ENCODE measurements around the gene CFL1. TPM values are rescaled to one million over a fixed set of nuclear protein-coding genes. Genes with fewer than 3 reads are reported as not detected.

The CFL1 gene
- total and polyA plus RNA-seq, 2 of the 4 experiments (the other 2 are of a cell fraction): 960 to 2,231 TPM

DNA sequence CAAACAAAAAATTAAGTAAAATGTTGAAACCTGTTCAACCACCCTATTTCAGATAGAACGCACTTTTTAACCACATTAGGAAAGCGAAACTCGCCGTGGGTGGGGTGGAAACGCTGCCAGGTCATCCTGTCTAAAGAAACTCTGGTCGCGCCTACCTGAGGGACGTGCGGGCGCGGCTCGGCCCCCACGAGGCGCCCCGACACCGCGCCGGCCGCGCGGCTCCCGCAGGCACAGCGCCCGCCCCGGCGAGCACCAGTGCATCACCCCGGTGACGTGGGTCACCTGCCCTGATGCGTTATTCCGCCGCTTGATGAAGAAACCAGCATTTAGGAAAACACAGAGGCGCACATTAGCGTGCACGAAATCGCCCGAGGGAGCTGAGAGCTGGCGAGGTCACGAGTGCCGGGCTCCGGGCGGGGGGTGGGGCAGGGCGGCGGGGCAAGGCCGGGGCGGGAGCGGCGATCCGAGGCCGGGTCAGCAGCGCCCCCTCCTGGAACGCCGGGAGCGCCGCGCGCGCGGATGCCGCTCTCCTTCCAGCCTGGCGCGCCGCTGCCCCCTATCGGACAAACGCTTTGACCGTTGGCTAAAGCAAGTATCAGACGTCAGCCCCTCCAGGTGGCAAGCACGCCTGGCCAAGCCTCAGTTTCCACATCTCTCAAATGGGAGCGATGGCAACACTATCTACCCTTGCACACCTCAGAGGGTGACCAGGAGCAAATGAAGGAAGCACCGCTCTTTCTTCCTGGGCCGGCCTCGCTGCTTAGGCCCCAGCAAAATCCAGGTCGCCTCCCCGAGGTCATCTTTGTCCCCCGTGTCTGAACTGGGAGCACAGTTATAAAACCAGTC is 39.9 kb downstream of the CFL1 start:
- H3K27ac ChIP-seq (ENCODE audit: insufficient read depth, low read length): peak overlapping the region; percentile 39; the same call in 1 of the 2 replicates
- peak; percentile 80 for DNase-seq
- H4K91ac ChIP-seq (ENCODE audit: insufficient read depth, low read depth, low read length): no peak overlapping the region; the same call in 1 of the 2 replicates
- peak overlapping the region; percentile 63 for H3K18ac ChIP-seq (ENCODE audit: low read depth, low read length)
- H3K9ac ChIP-seq (ENCODE audit: low read depth, low read length): peak overlapping the region; percentile 72
- H3K23ac ChIP-seq (ENCODE audit: low read depth, low read length): peak overlapping the region; percentile 67
- H3K9me1 ChIP-seq (ENCODE audit: insufficient read depth, low read length): no peaks in the 10 kb centered on the region
- 0 out of 2 replicates have a peak overlapping the region, but pooled peaks have one; percentile 29 for H2BK120ac ChIP-seq (ENCODE audit: low read depth, low read length)
- no peak overlapping the region for H2BK20ac ChIP-seq (ENCODE audit: low read depth, low read length)
- ChIA-PET POLR2A (ENCODE audit: unreplicated experiment) (interaction anchor here (0.5 to 1.5 kb wide), 3 partner anchors 16 to 106 kb away, joined by 3 to 6 read pairs (median 4); partner anchors contain the start of gene KAT5), CTCF (interaction anchor here (0.5 to 3.0 kb wide), 10 partner anchors 9 to 106 kb away, joined by 3 to 23 read pairs (median 4); partner anchors contain the start of genes CFL1, KAT5 and RNASEH2C)
- peak overlapping the region; percentile 87 for H4K5ac ChIP-seq (ENCODE audit: low read depth, low read length)
- H2BK5ac ChIP-seq (ENCODE audit: low read depth, low read length, poor library complexity, severe bottlenecking): peak overlapping the region; percentile 43
- H3K14ac ChIP-seq (replicated peaks; ENCODE audit: low read depth, low read length): peak overlapping the region; percentile 76
- dilution Hi-C loops (cut with HindIII; ENCODE audit: low sequenced_read_pairs, unreplicated experiment): no loop called here
- peak overlapping the region; percentile 98 for H2AFZ ChIP-seq (replicated peaks; ENCODE audit: low read length, poor library complexity)
- peak overlapping the region; percentile 75 for H2AK9ac ChIP-seq (replicated peaks; ENCODE audit: low read depth, low read length, poor library complexity)
- peak overlapping the region; percentile 94 for H3K4me3 ChIP-seq (ENCODE audit: insufficient read depth, low read depth, low read length)
- H3K56ac ChIP-seq (ENCODE audit: extremely low read depth, insufficient read depth, low read length): peak overlapping the region; percentile 47; the same call in 1 of the 2 replicates
- ATAC-seq (ENCODE audit: low read depth): peak; percentile 99
- no peaks in the 10 kb centered on the region for H3K36me3 ChIP-seq (ENCODE audit: control insufficient read depth, insufficient read depth, low read length)
- no peaks in the 10 kb centered on the region for H3K4me1 ChIP-seq (ENCODE audit: control insufficient read depth, insufficient read depth, low read length)
- intact Hi-C loops (cut with micrococcal nuclease): loop anchor here (1.0 to 5.0 kb wide), 4 partner anchors 38 to 112 kb away; partner anchors contain the start of gene AP5B1
- H2BK15ac ChIP-seq (ENCODE audit: low read depth, low read length): no peak overlapping the region
- H4K8ac ChIP-seq (ENCODE audit: low read depth in 2 of 2, low read length in 2 of 2): peak overlapping the region; percentile 73 to 79; a peak in 2 of 4 replicates
- peaks cover 6% of the 10 kb centered on the region for H3K27me3 ChIP-seq (ENCODE audit: control insufficient read depth, insufficient read depth, low read length)
- 4% methylated on average over 54 of the region's 74 CpGs; no CpG with 5 or more reads in 1 of the 2 experiments for whole genome bisulfite sequencing, 2 experiments (ENCODE audit: extremely low coverage in 2 of 2, insufficient read length in 1 of 2)
- H3K79me1 ChIP-seq (ENCODE audit: low read depth in 1 of 2, low read length in 2 of 2): no peaks in the 10 kb centered on the region; a peak in 1 of 4 replicates
- peak overlapping the region; percentile 87 for H3K4me2 ChIP-seq (ENCODE audit: low read depth, low read length)
- H3K9me3 ChIP-seq (ENCODE audit: control insufficient read depth, insufficient read depth, low read length): no peaks in the 10 kb centered on the region
- peak overlapping the region; percentile 84 for H3K4ac ChIP-seq (ENCODE audit: low read depth, low read length)
- BruUV-seq (replicated peaks): no TSS peak
- no peaks in the 10 kb centered on the region for H4K20me1 ChIP-seq (ENCODE audit: insufficient read depth, low read length)
- in situ Hi-C loops (cut with MboI; ENCODE audit: low sequenced_read_pairs): loop anchor here (5.0 kb wide), 1 partner anchor 106 kb away; the partner anchor contains the start of gene KAT5
- H2AK5ac ChIP-seq (ENCODE audit: low read depth, low read length): peak overlapping the region; percentile 20; the same call in 1 of the 2 replicates
- TF ChIP-seq BHLHE40 (IDR thresholded peaks at IDR 0.05; ENCODE audit: low read depth, low read length): peak; percentile 37; the same call in 1 of the 2 replicates
- peak; percentile 99 for TF ChIP-seq CTCF (conservative IDR thresholded peaks at IDR 0.05; ENCODE audit: low read depth, low read length)
- TF ChIP-seq POLR2A (IDR thresholded peaks at IDR 0.05; ENCODE audit: low read depth, low read length): no peak
- peak; percentile 22; the same call in 1 of the 2 replicates for TF ChIP-seq MXI1 (IDR thresholded peaks at IDR 0.05; ENCODE audit: borderline replicate concordance, low read depth, low read length)
- no peak for TF ChIP-seq CHD1 (IDR thresholded peaks at IDR 0.05; ENCODE audit: low read depth, low read length)
- no peak for TF ChIP-seq NFE2L2 (IDR thresholded peaks at IDR 0.05; ENCODE audit: low read depth, low read length)
- no peak for TF ChIP-seq CEBPB (IDR thresholded peaks at IDR 0.05; ENCODE audit: low read depth, low read length)
- peak; percentile 25; the same call in 1 of the 2 replicates for TF ChIP-seq MAZ (IDR thresholded peaks at IDR 0.05; ENCODE audit: borderline replicate concordance, low read depth, low read length)
- TF ChIP-seq MAFK (IDR thresholded peaks at IDR 0.05; ENCODE audit: low read depth, low read length): no peak
- peak; percentile 98 for TF ChIP-seq RCOR1 (IDR thresholded peaks at IDR 0.05; ENCODE audit: insufficient replicate concordance, low read length)
- peak; percentile 91 for TF ChIP-seq RAD21 (IDR thresholded peaks at IDR 0.05; ENCODE audit: low read length)
- TF ChIP-seq SMC3 (IDR thresholded peaks at IDR 0.05; ENCODE audit: low read depth, low read length): peak; percentile 77
- TF ChIP-seq ELK1 (IDR thresholded peaks at IDR 0.05; ENCODE audit: borderline replicate concordance, low read depth, low read length): no peak
- TF ChIP-seq FOS (IDR thresholded peaks at IDR 0.05; ENCODE audit: low read depth, low read length): no peak
